A204.1 (cell line): ENCODE measurements around the gene LDLRAD4.
"Not testable (repeated sequence)": the region's sequence is repeated elsewhere in the genome, so short reads cannot be mapped to it uniquely, and the experiment has no call there.

Experiments
- FAIRE-seq: peaks from 2 replicates; lab custom pipeline; 2012; peaks lifted over from hg19 to GRCh38; lab: Jason Lieb, UNC

LDLRAD4 gene

GRCh38 chr18:13252686-13253410 is 34.3 kb downstream of the LDLRAD4 start:
- FAIRE-seq: no peak

- no peak for FAIRE-seq
Observed at GRCh38 chr18:13253786-13254688, 35.5 kb downstream of the LDLRAD4 start.

- no peak for FAIRE-seq
Observed at GRCh38 chr18:13254971-13255927, 36.7 kb downstream of the LDLRAD4 start.

GRCh38 chr18:13256444-13257305 is 38.1 kb downstream of the LDLRAD4 start:
- no peak for FAIRE-seq

- no peak for FAIRE-seq
Observed at GRCh38 chr18:13257361-13257980, 38.9 kb downstream of the LDLRAD4 start.

GRCh38 chr18:13258921-13259320 is 40.4 kb downstream of the LDLRAD4 start:
- FAIRE-seq: no peak

GRCh38 chr18:13259701-13260100 is 41.1 kb downstream of the LDLRAD4 start:
- no peak for FAIRE-seq

- no peak for FAIRE-seq
Observed at GRCh38 chr18:13260197-13260934, 41.8 kb downstream of the LDLRAD4 start.

GRCh38 chr18:13260935-13261640 is 42.5 kb downstream of the LDLRAD4 start:
- FAIRE-seq: no peak

GRCh38 chr18:13261661-13262357 is 43.2 kb downstream of the LDLRAD4 start:
- no peak for FAIRE-seq

- not testable (repeated sequence) for FAIRE-seq
Observed at GRCh38 chr18:13262358-13262680, 43.8 kb downstream of the LDLRAD4 start.

GRCh38 chr18:13262839-13263691 is 44.5 kb downstream of the LDLRAD4 start:
- no peak for FAIRE-seq

- FAIRE-seq: no peak
Observed at GRCh38 chr18:13264091-13265007, 45.8 kb downstream of the LDLRAD4 start.

GRCh38 chr18:13265008-13265910 is 46.7 kb downstream of the LDLRAD4 start:
- no peak for FAIRE-seq

GRCh38 chr18:13265911-13266217 is 47.3 kb downstream of the LDLRAD4 start:
- FAIRE-seq: no peak
